GM10248 (cell line): ENCODE results near the gene MAP3K21.

Experiments
- CTCF ChIA-PET: fragments of 300-600 bp; sonication (Branson Sonifier 250); formaldehyde crosslinking; extraction: SDS; loops from one replicate; lab custom pipeline; 2021; ENCODE audit warnings: antibody characterized with exemption; lab: Yijun Ruan, JAX
- POLR2A ChIA-PET: fragments of 350-650 bp; sonication (Branson Sonifier 250); formaldehyde crosslinking; extraction: SDS; loops from one replicate; lab custom pipeline; 2020; ENCODE audit warnings: antibody characterized with exemption; lab: Yijun Ruan, JAX
- DNase-seq: peaks from one replicate; pipeline ENCODE4 v3.0.0; 2012; ENCODE audit errors: extremely low spot score
- TF ChIP-seq, protein P1 (sequence below): IDR thresholded peaks from 2 replicates; pipeline ENCODE4 v1.5.1; 2012; ENCODE audit warnings: mild to moderate bottlenecking, low read depth; ENCODE audit errors: extremely low read depth, missing control alignments, control extremely low read depth

MAP3K21 gene

GRCh38 chr1:233327651-233328141 is at the start of gene MAP3K21:
Gene MAP3K21, plus strand, starts transcription at chr1:233327724. Its CDS starts 305 bp downstream, at chr1:233328029.
- TF ChIP-seq, protein P1, sequence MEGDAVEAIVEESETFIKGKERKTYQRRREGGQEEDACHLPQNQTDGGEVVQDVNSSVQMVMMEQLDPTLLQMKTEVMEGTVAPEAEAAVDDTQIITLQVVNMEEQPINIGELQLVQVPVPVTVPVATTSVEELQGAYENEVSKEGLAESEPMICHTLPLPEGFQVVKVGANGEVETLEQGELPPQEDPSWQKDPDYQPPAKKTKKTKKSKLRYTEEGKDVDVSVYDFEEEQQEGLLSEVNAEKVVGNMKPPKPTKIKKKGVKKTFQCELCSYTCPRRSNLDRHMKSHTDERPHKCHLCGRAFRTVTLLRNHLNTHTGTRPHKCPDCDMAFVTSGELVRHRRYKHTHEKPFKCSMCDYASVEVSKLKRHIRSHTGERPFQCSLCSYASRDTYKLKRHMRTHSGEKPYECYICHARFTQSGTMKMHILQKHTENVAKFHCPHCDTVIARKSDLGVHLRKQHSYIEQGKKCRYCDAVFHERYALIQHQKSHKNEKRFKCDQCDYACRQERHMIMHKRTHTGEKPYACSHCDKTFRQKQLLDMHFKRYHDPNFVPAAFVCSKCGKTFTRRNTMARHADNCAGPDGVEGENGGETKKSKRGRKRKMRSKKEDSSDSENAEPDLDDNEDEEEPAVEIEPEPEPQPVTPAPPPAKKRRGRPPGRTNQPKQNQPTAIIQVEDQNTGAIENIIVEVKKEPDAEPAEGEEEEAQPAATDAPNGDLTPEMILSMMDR = no peak
- DNase-seq = no peak
- ChIA-PET POLR2A (no interaction called here), CTCF (no interaction called here)

DNA sequence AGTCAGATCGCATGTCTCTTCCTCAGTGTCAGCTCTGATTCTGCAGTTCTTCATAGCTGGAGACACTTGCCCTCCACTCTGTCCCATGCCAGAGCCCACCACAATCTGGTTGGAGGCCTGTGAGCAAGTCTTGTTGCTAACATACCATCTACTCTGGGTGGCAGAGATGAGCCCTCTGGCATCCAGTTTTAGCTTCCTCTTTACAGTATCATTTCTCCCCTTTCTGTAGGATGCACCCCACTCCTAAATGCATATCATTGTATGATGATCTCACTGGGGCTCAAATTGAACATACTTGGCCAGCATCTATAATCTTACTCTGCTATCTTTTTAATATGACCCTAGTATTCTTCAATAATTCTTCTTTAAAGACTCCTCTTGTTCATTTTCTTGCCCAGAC is 48.9 kb upstream of the MAP3K21 start:
- ChIA-PET CTCF (interaction anchor here (1.2 kb wide), 1 partner anchor 12 kb away, joined by 3 read pairs; no protein-coding TSS in a partner anchor), POLR2A (interaction anchor here (0.7 kb wide), 1 partner anchor 47 kb away, joined by 3 read pairs; no protein-coding TSS in a partner anchor)
- TF ChIP-seq, protein P1 = no peak
- no peak for DNase-seq

DNA sequence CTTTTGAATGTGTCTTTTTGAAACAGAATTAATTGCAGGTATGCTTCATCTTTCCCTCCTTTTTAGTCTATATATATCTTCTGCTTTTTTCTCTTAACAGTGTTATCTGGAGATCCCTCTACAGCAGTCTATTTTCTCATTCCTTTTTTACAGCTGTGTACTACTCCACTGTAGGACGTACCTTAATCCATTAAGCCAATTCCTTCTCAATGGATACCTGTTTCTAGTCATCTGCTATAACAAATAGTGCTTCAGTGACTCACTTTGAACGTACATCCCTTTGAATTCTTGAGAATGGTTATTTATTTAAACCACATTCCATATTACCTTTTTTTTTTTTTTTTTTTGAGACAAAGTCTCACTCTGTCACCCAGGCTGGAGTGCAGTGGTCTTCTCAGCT is 47.6 kb upstream of the MAP3K21 start:
- ChIA-PET CTCF (no interaction called here), POLR2A (no interaction called here)
- no peak for DNase-seq
- TF ChIP-seq, protein P1 = no peak

GRCh38 chr1:233281711-233282581 is 45.6 kb upstream of the MAP3K21 start:
- peak; percentile 47 for DNase-seq
- POLR2A ChIA-PET = no interaction called here
- TF ChIP-seq, protein P1 = no peak
- CTCF ChIA-PET = no interaction called here

GRCh38 chr1:233282582-233282886 is 45.0 kb upstream of the MAP3K21 start:
- ChIA-PET CTCF (no interaction called here), POLR2A (no interaction called here)
- DNase-seq = no peak
- TF ChIP-seq, protein P1 = no peak

DNA sequence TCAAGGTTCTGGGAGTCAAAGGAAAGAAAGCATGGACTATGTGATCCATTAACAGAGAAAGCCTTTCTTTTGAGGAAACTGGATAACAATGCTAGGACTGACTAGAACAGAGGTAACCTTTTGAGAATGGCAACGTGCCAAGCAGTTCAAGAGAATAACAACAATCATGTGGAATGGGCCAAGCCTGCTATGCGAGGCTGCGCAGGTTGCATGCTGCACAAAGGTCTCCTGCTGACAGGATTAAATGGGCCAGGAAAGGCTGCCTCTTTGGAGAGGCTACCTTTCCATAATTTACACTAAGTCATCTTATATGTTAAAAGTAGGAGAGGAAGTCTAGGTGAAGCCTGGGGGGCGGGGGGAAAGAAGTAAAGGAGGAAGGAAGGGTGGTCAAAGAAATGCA is 37.8 kb upstream of the MAP3K21 start:
- ChIA-PET CTCF (interaction anchor here (1.0 kb wide), 1 partner anchor 653 kb away, joined by 3 read pairs; no protein-coding TSS in a partner anchor), POLR2A (no interaction called here)
- no peak for DNase-seq
- TF ChIP-seq, protein P1 = no peak
